ES-I3 (cell line): ENCODE data around the gene GRID1.

ENCODE experiments used
- H3K36me3 ChIP-seq: 2 replicates; pipeline ENCODE4 v1.6.1; 2013; ENCODE audit warnings: mild to moderate bottlenecking, low read length, control low read depth, moderate library complexity; ENCODE audit not compliant: insufficient read depth
- H3K4me1 ChIP-seq: 2 replicates; pipeline ENCODE4 v1.6.1; 2013; ENCODE audit warnings: mild to moderate bottlenecking, control low read depth, low read length; ENCODE audit not compliant: insufficient read depth
- H3K9ac ChIP-seq: 2 replicates; pipeline ENCODE4 v1.6.1; 2013; ENCODE audit warnings: low read depth, mild to moderate bottlenecking, low read length, moderate library complexity
- H3K9me3 ChIP-seq: 2 replicates; pipeline ENCODE4 v1.6.1; 2013; ENCODE audit warnings: mild to moderate bottlenecking, low read length, moderate library complexity; ENCODE audit not compliant: control insufficient read depth, insufficient read depth

Gene GRID1

DNA sequence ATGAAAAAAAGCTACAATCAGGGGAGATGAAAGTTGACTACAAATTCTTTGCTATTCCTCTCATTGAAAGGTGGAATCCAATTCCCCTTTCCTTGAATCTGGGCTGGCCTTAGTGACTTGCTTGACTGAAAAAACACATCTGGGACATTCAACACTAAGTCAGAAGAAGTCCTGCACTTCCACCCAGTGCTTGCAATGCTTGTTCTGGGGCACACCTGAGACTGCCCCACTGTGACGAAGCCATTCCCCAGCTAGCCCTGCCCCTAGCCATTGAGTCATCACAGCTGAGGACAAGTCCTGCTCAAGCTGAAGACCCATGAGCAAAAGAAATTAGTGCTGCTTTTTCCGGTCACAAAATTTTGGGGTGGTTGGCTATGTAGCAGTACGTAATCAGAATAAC, 19.2 kb upstream of the GRID1 start:
- no peaks in the 10 kb centered on the region for H3K9me3 ChIP-seq
- H3K9ac ChIP-seq: no peak overlapping the region
- H3K4me1 ChIP-seq: peaks cover 10% of the 10 kb centered on the region
- no peaks in the 10 kb centered on the region for H3K36me3 ChIP-seq

DNA sequence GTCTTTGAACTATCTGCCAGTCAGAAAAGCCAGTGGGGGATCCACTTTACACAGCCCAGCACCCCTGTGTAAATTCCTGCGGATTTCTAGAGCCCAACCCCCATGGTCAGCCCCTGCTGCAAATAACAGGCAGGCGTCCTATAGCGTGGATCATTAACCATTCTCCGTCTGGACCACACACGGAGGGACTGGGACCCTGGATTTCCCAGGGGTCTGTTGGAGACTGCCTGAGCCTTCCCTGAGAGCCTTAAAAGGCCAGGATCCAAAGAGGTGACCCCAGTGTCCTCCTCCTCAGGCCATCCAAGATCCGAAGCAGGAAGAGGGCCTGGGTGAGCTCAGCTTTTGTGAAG, 11.2 kb upstream of the GRID1 start:
- H3K4me1 ChIP-seq: no peaks in the 10 kb centered on the region
- H3K9ac ChIP-seq: no peak overlapping the region
- H3K9me3 ChIP-seq: no peaks in the 10 kb centered on the region
- H3K36me3 ChIP-seq: no peaks in the 10 kb centered on the region

DNA sequence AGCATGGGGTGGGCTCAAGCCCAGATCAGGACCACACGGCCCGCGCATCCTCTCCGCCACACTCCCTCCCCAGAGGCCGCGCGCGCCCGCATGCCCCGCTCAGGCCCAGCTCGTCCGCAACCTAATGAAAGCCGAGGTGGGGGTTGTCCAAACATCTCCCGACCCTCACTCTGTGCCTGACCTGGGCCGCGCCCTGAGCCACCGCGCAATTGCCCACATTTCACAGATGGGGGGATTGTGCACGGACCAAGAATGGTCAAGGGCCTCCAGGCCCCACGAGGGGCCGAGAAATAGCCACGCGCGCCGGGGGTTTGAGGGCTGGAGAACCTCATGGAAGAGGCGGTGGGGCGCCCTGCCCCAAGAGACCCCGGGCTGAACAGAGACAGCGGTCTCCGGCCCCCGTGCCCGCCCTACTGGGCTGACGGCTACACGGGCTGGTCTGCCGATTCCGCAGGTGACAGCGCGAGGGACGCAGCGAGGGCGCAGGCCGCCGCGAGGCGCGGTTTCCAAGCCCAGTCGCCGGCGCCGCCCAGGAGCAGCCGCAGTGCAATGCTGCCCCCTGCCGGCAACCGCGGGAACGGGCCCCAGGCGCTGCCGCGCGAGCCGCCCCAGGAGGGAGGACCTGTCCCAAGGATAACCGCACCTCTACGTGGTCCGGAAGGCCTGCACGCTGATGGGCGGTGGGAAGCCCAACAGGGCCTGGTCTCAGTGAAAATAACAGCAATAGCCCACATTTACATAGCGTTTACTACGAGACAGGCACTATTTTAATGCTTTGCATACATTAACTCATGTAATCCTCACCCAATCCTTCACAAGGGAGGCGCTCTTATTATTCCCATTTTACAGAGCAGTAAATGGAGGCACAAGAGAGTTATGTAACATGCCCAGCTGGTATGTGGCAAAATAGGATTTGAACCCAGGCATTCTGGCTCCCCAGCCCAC, 10.5 kb upstream of the GRID1 start:
- H3K36me3 ChIP-seq: no peaks in the 10 kb centered on the region
- no peaks in the 10 kb centered on the region for H3K4me1 ChIP-seq
- H3K9me3 ChIP-seq: no peaks in the 10 kb centered on the region
- peak overlapping the region; percentile 27; the same call in 1 of the 2 replicates for H3K9ac ChIP-seq

DNA sequence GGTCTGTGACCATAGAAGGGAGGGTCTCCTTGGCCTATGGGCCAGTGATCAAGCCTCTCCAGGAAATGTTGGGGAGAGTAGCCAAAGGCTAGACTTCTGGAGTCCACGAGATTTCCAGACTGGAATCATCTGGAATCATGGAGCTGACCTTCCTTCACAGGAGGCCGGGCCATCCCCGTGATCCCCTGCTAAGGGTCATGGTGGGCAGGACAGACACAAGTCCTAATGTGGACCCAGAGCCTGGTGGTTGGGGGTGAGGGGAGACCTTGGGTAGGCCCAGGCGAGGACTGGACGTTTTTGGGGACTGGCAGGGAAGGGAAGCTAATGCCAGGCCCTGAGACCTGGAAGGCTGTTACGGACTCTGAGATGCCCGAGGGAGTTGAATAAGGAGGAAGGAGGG, 9.8 kb upstream of the GRID1 start:
- H3K36me3 ChIP-seq: no peaks in the 10 kb centered on the region
- H3K9me3 ChIP-seq: no peaks in the 10 kb centered on the region
- H3K4me1 ChIP-seq: no peaks in the 10 kb centered on the region
- no peak overlapping the region for H3K9ac ChIP-seq

DNA sequence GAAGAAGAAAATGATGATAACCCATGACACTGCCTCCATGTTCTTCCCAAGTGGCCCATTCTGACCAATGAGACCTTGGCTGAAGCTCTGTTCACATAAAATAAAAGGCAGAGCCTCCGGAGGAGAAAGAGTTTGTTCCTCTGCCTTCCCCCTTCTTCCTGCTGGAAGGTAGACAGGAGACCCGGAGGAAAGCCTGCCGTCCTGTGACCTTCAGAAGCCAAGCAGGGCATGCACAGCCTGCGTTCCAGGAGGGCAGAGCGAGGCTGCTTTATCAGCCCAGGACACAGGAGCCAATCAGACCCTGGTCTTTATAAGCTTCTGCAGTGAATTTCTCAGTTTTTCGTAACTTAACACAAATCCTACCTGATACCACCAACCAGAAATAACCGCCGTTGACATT, 8.6 kb upstream of the GRID1 start:
- no peak overlapping the region for H3K9ac ChIP-seq
- H3K36me3 ChIP-seq: no peaks in the 10 kb centered on the region
- H3K4me1 ChIP-seq: no peaks in the 10 kb centered on the region
- no peaks in the 10 kb centered on the region for H3K9me3 ChIP-seq

DNA sequence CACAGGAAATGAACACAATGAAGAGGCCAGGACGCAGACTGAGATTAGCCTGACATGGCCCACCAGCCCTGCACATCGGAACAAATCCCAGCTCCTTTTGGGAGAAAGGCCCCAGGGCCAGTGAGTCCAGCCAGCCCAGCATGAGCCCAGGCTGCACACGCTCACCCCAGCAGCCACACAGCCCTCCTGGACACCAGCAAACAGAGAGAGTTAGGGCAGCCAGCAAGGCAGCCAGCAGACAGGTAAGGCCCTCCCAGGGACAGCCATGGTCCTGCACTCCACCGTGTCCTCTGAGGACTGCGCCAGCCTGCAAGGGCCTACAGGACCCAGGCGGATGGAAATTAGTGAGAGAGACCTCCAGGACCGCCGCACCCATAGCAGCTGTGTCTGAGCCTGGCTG, 8.1 kb upstream of the GRID1 start:
- no peaks in the 10 kb centered on the region for H3K9me3 ChIP-seq
- H3K4me1 ChIP-seq: no peaks in the 10 kb centered on the region
- no peak overlapping the region for H3K9ac ChIP-seq
- no peaks in the 10 kb centered on the region for H3K36me3 ChIP-seq

DNA sequence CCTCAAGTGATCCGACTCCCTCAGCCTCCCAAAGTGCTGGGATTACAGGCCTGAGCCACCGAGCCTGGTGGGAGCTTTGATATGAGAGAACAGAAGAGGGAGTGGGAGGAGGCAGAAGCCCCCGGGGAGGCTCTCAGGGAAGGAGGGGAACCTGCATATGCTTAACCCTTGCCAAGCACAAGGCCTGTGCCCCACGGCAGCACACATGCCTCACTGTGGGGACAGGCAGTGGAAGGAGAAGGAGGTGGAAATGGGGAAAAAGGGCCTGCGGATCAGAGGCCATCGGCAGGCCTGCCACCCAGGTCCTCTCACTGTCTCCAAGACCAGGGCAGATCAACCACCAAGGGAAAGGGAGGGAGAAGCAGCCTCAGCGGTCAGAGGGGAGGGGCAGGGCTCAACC, 7.2 kb upstream of the GRID1 start:
- Histone ChIP-seq H3K9ac (no peak overlapping the region), H3K36me3 (no peaks in the 10 kb centered on the region), H3K4me1 (no peaks in the 10 kb centered on the region)

DNA sequence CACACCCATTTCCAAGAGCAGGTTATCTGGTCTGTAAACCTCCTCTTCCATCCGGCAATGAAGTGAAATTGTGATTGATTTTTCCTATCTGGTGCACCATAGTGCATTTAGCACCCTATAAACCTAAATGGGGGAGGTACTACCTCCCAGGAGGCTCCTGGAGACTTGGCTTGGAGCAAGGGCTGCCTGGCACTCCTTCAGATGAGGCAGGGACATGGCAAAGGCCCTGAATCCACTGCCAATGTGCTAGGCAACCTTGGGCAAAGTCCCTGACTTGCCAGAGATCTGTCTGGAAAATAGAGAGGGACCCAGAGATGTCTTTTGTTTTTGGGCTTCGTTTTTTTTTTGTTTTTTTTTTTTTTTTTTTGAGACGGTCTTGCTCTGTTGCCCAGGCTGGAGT, 6.7 kb upstream of the GRID1 start:
- Histone ChIP-seq H3K4me1 (no peaks in the 10 kb centered on the region), H3K36me3 (no peaks in the 10 kb centered on the region), H3K9ac (no peak overlapping the region), H3K9me3 (no peaks in the 10 kb centered on the region)

More for the DNA sequence above, 7.2 kb upstream of the GRID1 start:
- H3K9me3 ChIP-seq: no peaks in the 10 kb centered on the region

DNA sequence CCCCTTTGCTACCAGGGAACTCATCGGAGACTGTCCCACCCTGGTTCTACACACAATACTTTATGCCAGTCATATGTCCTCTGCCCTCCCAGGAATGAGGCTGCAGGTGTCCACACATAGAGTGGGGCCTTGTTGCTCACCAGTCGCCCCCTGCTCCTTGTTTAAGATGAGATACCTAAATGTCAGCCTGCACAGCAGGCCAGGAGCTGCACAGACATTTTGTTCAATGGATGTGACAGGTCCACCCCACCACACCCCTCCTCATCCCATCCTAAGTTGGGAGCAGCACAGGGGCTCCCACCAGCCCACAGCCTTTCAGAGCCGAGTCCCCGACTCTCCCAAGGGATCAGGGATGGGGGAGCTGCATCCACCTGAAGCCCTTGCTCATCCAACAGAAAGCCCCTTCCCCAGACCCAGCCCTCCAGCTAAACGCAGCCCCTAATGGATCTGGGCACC, 6.2 kb upstream of the GRID1 start:
- no peaks in the 10 kb centered on the region for H3K4me1 ChIP-seq
- H3K9me3 ChIP-seq: no peaks in the 10 kb centered on the region
- no peak overlapping the region for H3K9ac ChIP-seq
- no peaks in the 10 kb centered on the region for H3K36me3 ChIP-seq

DNA sequence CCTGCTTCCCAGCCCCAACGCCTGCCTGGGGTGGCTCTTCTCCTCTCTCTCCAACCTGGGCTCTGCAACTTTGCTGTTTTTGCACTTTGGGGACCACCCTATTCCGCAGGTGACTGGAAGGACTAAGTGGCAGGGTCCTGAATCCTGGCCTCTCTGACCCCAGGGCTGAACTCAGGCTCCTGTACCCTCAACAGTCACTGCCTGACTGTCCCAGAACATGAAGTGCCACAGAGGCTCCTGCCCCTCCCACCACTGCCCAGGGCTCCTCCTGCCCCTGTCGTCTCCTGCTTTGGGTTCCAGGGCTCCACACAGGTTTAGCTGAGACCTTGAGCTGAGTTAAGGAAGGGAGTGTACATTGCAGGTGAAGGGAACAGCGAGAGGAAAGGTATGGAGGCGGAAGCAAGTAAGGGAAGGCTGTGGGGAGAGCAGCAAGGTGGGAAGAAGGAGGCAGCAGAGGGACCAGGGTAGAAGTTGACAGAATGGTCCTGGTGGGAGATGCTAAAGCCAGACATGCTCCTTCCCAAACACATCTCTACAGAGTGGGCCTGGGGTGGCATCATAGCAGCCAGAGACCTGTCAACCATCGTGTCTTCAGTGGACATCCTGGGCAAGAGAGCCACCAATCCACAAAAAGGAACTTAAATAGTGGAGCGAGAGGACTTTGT, 5.7 kb upstream of the GRID1 start:
- Histone ChIP-seq H3K9ac (no peak overlapping the region), H3K9me3 (no peaks in the 10 kb centered on the region), H3K36me3 (no peaks in the 10 kb centered on the region), H3K4me1 (no peaks in the 10 kb centered on the region)

DNA sequence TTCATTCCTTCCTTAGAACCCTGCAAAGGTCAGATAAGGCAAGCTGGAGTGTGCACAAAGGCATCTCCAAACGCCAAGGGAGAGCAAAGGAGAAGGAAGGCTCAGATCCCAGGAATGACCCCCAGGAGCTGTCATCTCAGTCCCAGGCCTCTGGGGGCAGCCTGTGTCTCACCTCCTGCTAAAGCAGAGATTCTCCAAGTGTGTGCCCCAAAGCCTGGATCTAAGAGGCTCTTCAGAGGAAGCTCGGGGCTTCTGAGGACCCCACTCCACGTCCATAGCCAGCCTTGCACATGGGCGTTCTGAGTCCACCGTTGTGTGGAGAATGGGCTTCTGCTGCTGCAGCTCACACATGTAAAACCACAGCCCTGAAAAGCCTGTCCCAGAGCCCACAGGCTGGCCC, 5.1 kb upstream of the GRID1 start:
- Histone ChIP-seq H3K9me3 (no peaks in the 10 kb centered on the region), H3K4me1 (no peaks in the 10 kb centered on the region), H3K9ac (no peak overlapping the region), H3K36me3 (no peaks in the 10 kb centered on the region)

DNA sequence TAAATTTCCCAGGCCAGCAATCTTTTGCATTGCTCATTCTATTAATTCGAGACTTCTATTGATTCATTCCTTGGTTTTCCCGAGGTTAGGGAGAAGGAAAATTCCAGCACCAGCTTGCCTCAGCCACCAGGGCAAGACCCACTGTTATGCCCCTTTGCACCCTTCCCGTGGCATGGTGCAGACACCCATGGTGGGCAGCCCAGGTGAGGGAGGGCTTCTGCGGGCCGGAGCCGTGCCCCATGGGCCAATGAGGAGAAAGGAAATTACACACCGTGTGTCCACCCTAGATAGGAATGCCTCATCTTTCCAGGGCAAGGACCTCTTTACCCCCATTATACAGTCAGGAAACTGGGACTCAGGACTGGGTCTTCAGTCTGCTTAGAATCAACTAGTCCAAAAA, 4.5 kb upstream of the GRID1 start:
- no peaks in the 10 kb centered on the region for H3K9me3 ChIP-seq
- no peaks in the 10 kb centered on the region for H3K36me3 ChIP-seq
- H3K9ac ChIP-seq: no peak overlapping the region
- no peaks in the 10 kb centered on the region for H3K4me1 ChIP-seq

DNA sequence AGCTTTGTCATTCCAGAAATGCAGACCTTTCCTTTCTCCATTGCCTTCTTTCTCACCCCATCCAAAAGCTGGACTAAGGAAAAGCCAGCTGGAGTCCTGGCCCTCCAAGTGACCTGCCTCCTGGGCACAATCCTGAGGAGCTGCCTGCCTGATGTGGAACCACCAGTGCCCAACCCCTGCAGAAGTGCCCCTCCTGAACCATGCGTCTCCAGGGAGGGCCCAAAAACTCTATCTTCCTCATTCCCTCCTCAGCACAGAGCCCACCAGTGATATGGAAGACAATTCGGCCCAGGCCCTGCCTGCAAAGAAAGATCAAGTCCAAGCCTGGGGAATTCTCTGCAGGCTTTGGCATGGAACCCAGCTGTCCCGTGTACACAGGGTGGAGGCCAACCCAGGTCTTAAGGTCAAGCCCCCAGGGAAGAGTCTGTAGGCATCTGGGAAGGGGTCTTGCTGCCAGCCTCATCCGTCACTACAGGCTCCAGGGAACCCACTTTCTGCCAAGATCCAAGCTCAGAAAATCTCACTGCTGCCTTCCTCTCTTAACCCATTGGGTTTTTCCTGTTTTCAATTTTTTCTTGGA, 3.5 kb upstream of the GRID1 start:
- Histone ChIP-seq H3K36me3 (no peaks in the 10 kb centered on the region), H3K4me1 (no peaks in the 10 kb centered on the region; the same call in 1 of the 2 replicates), H3K9ac (no peak overlapping the region), H3K9me3 (no peaks in the 10 kb centered on the region)

DNA sequence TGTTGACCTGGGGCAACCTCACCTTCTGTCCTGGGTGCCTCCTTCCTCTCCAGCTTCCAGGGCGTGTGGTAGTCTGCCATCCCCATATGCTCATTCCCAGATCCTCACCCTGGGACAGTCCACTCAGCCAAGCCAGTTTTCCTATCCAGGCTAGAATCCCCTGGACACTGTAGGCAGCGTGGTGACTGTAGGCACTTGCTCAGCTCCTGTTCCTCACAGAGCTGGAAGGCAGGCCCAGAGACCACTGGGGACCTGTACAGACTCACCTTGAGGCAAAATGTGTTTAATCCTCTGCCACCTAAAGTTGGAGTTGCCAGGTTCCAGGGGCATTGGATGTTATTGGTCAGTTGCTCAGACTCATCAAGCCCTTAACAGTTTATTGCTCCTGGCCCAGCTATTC, 2.4 kb upstream of the GRID1 start:
- no peak overlapping the region for H3K9ac ChIP-seq

DNA sequence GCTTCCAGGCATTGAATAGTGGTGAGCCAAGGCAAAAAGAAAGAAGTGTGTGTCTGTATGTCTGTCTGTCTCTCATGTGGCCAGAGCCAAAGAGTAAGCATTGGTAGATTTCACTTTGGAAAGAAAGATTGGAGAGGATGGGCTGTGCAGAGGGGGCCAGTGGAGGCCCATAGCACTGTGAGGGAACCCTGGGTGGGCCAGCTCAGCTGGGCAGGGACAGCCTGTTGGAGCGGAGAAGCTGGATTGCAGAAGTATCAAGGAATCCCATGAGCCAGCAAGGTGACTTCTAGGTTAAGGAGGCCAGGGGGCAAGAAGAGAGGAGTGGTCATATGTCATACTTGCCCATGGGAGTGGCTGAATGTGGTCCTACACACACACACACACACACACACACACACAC, 1.5 kb upstream of the GRID1 start:
- Histone ChIP-seq H3K9ac (no peak overlapping the region), H3K36me3 (no peaks in the 10 kb centered on the region), H3K9me3 (no peaks in the 10 kb centered on the region), H3K4me1 (no peaks in the 10 kb centered on the region; the same call in 1 of the 2 replicates)

More for the DNA sequence above, 2.4 kb upstream of the GRID1 start:
- Histone ChIP-seq H3K9me3 (no peaks in the 10 kb centered on the region), H3K4me1 (no peaks in the 10 kb centered on the region; the same call in 1 of the 2 replicates), H3K36me3 (no peaks in the 10 kb centered on the region)
